DOHH2 (cell line): ENCODE data around the gene FCRL1.

ENCODE experiments used
- EZH2phosphoT487 ChIP-seq: fragments of 200-600 bp; sonication (generic); IDR thresholded peaks from 2 replicates; pipeline ENCODE4 v1.6.1; 2017; ENCODE audit warnings: borderline replicate concordance, mild to moderate bottlenecking, antibody characterized with exemption, low read length, moderate library complexity, mixed read lengths
- TF ChIP-seq, protein P1 (sequence below): fragments of 200-600 bp; sonication (generic); IDR thresholded peaks from one replicate; pipeline ENCODE4 v1.5.1; 2014; ENCODE audit warnings: antibody characterized with exemption, mild to moderate bottlenecking, low read depth, low read length; ENCODE audit not compliant: poor library complexity, severe bottlenecking

DNA sequence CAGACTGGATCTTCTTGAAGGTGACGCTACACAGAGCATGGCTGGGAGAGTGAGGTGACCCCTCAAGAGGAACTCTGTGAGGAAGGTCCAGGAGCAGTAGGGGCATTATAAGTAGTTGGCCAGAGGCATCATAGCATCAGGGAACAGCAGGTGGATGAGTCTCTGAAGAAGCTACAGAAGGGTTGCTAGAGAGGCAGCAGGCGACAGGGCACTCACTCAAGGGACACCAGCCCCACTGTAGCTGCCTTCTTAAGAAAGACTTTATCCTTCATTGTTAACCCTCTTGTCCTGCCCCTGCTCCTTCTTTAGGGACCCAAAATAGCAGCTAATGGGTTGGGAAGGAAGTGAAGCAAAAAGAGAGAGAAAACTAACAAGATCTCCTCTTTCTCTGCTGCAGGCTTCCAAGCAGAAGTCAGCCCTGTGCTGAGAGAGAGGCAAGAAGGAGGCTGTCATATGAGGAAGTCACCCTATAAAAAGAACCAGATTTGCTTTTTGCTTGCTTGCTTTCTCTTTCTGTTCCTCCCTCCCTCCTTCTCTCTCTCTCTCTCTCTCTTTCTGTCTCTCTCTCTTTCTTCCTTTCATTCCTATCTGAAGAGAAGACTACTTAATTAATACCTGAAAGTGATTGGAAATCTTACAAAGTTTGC lies 29.4 kb upstream of the FCRL1 start:
- TF ChIP-seq, protein P1, sequence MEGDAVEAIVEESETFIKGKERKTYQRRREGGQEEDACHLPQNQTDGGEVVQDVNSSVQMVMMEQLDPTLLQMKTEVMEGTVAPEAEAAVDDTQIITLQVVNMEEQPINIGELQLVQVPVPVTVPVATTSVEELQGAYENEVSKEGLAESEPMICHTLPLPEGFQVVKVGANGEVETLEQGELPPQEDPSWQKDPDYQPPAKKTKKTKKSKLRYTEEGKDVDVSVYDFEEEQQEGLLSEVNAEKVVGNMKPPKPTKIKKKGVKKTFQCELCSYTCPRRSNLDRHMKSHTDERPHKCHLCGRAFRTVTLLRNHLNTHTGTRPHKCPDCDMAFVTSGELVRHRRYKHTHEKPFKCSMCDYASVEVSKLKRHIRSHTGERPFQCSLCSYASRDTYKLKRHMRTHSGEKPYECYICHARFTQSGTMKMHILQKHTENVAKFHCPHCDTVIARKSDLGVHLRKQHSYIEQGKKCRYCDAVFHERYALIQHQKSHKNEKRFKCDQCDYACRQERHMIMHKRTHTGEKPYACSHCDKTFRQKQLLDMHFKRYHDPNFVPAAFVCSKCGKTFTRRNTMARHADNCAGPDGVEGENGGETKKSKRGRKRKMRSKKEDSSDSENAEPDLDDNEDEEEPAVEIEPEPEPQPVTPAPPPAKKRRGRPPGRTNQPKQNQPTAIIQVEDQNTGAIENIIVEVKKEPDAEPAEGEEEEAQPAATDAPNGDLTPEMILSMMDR = no peak
- TF ChIP-seq EZH2phosphoT487 = no peak
